B cell (primary cell): ENCODE data around the gene XIAP.
"Not testable (repeated sequence)": the region's sequence is repeated elsewhere in the genome, so short reads cannot be mapped to it uniquely, and the experiment has no call there.

Source experiments
- EZH2 ChIP-seq: IDR thresholded peaks from 2 replicates; pipeline ENCODE4 v1.6.1; 2012; ENCODE audit warnings: borderline replicate concordance, low read depth, mild to moderate bottlenecking, moderate library complexity, low read length; ENCODE audit not compliant: insufficient read depth, poor library complexity, severe bottlenecking
- TF ChIP-seq, protein P1 (sequence below): fragments of 200-600 bp; IDR thresholded peaks from one replicate; pipeline ENCODE4 v1.8.0; 2022; ENCODE audit warnings: antibody characterized with exemption, mild to moderate bottlenecking

GRCh38 chrX:123903261-123903660, 43.4 kb downstream of the XIAP start:
- TF ChIP-seq, protein P1, sequence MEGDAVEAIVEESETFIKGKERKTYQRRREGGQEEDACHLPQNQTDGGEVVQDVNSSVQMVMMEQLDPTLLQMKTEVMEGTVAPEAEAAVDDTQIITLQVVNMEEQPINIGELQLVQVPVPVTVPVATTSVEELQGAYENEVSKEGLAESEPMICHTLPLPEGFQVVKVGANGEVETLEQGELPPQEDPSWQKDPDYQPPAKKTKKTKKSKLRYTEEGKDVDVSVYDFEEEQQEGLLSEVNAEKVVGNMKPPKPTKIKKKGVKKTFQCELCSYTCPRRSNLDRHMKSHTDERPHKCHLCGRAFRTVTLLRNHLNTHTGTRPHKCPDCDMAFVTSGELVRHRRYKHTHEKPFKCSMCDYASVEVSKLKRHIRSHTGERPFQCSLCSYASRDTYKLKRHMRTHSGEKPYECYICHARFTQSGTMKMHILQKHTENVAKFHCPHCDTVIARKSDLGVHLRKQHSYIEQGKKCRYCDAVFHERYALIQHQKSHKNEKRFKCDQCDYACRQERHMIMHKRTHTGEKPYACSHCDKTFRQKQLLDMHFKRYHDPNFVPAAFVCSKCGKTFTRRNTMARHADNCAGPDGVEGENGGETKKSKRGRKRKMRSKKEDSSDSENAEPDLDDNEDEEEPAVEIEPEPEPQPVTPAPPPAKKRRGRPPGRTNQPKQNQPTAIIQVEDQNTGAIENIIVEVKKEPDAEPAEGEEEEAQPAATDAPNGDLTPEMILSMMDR: not testable (repeated sequence)
- not testable (repeated sequence) for TF ChIP-seq EZH2
